GM12892 (cell line): ENCODE measurements around the gene WSCD2.

Experiments
- POLR2A ChIP-seq: IDR thresholded peaks from 2 replicates; pipeline ENCODE4 v1.6.1; 2011; ENCODE audit warnings: low read depth, low read length, control low read depth
- POLR2AphosphoS5 ChIP-seq: IDR thresholded peaks from 2 replicates; pipeline ENCODE4 v1.6.1; 2011; ENCODE audit warnings: low read depth, low read length, control low read depth
- TAF1 ChIP-seq: IDR thresholded peaks from 2 replicates; pipeline ENCODE4 v1.6.1; 2011; ENCODE audit warnings: low read depth, mild to moderate bottlenecking, control low read depth, low read length, borderline replicate concordance

- TF ChIP-seq POLR2AphosphoS5 (no peak), TAF1 (no peak), POLR2A (no peak)
Measured at GRCh38 chr12:108103087-108103486, 26.0 kb upstream of the WSCD2 start.
